K562 (cell line): ENCODE results near the gene DUSP19. TPM values are rescaled to one million over a fixed set of nuclear protein-coding genes. Genes with fewer than 3 reads are reported as not detected.

Experiments used
- ATAC-seq: fragments of 200-7000 bp; cut with Tn5 transposase; 3 replicates; pipeline ENCODE4 v1.9.1; 2020; ENCODE audit warnings: moderate library complexity
- BruUV-seq: library from RNA; stranded (reverse); fragments of 400-500 nt; replicated peaks from 2 replicates; lab custom pipeline; 2021; lab: Mats Ljungman, UMichigan
- CTCF ChIA-PET: fragments of 300-600 bp; formaldehyde crosslinking; extraction: SDS; loops from one replicate; lab custom pipeline; 2021; ENCODE audit warnings: low intra/inter-chr PET ratio; lab: Yijun Ruan, JAX
- POLR2A ChIA-PET: fragments of 300-600, 350-650 bp; sonication (Branson Sonifier 250); formaldehyde crosslinking; extraction: SDS; loops from one replicate; lab custom pipeline; 2021; ENCODE audit warnings: antibody characterized with exemption, inconsistent platforms; lab: Yijun Ruan, JAX
- DNase-seq, 4 experiments: peaks; one replicate each; pipeline versions ENCODE4 v3.0.0 to v3.0.0-alpha.2; 2011 to 2018; ENCODE audit warnings: low spot score in 3 of 4, mixed read lengths in 3 of 4; ENCODE audit errors: extremely low read depth in 1 of 4
- FAIRE-seq: peaks from 2 replicates; lab custom pipeline; 2011; peaks lifted over from hg19 to GRCh38; lab: Jason Lieb, UNC
- H2AFZ ChIP-seq: 2 replicates; pipeline ENCODE4 v1.6.0; 2011; ENCODE audit warnings: low read depth, low read length, control low read depth, inconsistent platforms
- H3K27ac ChIP-seq: fragments of 200-600 bp; 3 replicates; pipeline ENCODE4 v1.8.0; 2011; ENCODE audit warnings: low read depth, mild to moderate bottlenecking, control low read depth, inconsistent platforms, low read length, moderate library complexity, mixed read lengths; ENCODE audit errors: extremely low read depth
- H3K27me3 ChIP-seq, 2 experiments: fragments of 300-600 bp in 1 of 2; 2 replicates in 1 of 2; 3 replicates in 1 of 2; pipeline versions ENCODE4 v1.6.0 to v1.8.0; 2011; ENCODE audit warnings: inconsistent platforms in 2 of 2, low read length in 2 of 2, mild to moderate bottlenecking in 1 of 2, mixed read lengths in 1 of 2, moderate library complexity in 1 of 2; ENCODE audit not compliant: control insufficient read depth in 2 of 2, insufficient read depth in 2 of 2
- H3K36me3 ChIP-seq: fragments of 300-600 bp; 3 replicates; pipeline ENCODE4 v1.8.0; 2011; ENCODE audit warnings: mild to moderate bottlenecking, low read length, inconsistent platforms; ENCODE audit not compliant: control insufficient read depth, insufficient read depth
- H3K4me1 ChIP-seq, 2 experiments: fragments of 200-600 bp in 1 of 2; replicated peaks in 1 of 2; 2 replicates in 1 of 2; 3 replicates in 1 of 2; pipeline versions ENCODE4 v1.5.1 to v1.8.0; 2011; ENCODE audit warnings: inconsistent platforms in 2 of 2, low read length in 2 of 2, mild to moderate bottlenecking in 1 of 2, mixed read lengths in 1 of 2, moderate library complexity in 1 of 2; ENCODE audit not compliant: control insufficient read depth in 2 of 2, insufficient read depth in 2 of 2
- H3K4me2 ChIP-seq: 2 replicates; pipeline ENCODE4 v1.6.1; 2011; ENCODE audit warnings: low read length, control low read depth, inconsistent platforms, mixed read lengths; ENCODE audit not compliant: insufficient read depth
- H3K4me3 ChIP-seq: fragments of 200-600 bp; sonication (generic), shearing (Covaris generic); 2 replicates; pipeline ENCODE4 v1.5.1; 2016; ENCODE audit warnings: control low read depth, inconsistent platforms
- H3K79me2 ChIP-seq: fragments of 200-600 bp; 3 replicates; pipeline ENCODE4 v1.8.0; 2011; ENCODE audit warnings: low read length, inconsistent platforms; ENCODE audit not compliant: control insufficient read depth, insufficient read depth
- H3K9ac ChIP-seq, 2 experiments: 2 replicates each; pipeline versions ENCODE4 v1.6.0 to v1.6.1; 2011; ENCODE audit warnings: low read depth in 2 of 2, low read length in 2 of 2, control low read depth in 1 of 2, inconsistent platforms in 1 of 2, mild to moderate bottlenecking in 1 of 2, mixed read lengths in 1 of 2; ENCODE audit not compliant: insufficient read depth in 1 of 2
- H3K9me1 ChIP-seq: one replicate; pipeline ENCODE4 v1.6.0; 2011; ENCODE audit warnings: inconsistent platforms, mild to moderate bottlenecking, low read length, moderate library complexity; ENCODE audit not compliant: control insufficient read depth, insufficient read depth
- H3K9me3 ChIP-seq: replicated peaks from 2 replicates; pipeline ENCODE4 v1.5.1; 2011; ENCODE audit warnings: low read depth, low read length, inconsistent platforms; ENCODE audit not compliant: control insufficient read depth, insufficient read depth
- H4K20me1 ChIP-seq: replicated peaks from 2 replicates; pipeline ENCODE4 v1.6.1; 2011; ENCODE audit warnings: low read length, inconsistent platforms, mixed read lengths; ENCODE audit not compliant: control insufficient read depth, insufficient read depth
- BHLHE40 ChIP-seq: IDR thresholded peaks from 2 replicates; pipeline ENCODE4 v1.6.1; 2011; ENCODE audit warnings: low read length, improper control_type of control experiment
- C11orf30 ChIP-seq: fragments of 450-650 bp; IDR thresholded peaks from 2 replicates; pipeline ENCODE4 v1.6.1; 2016; ENCODE audit warnings: low read depth, mild to moderate bottlenecking
- FOXA3 ChIP-seq, 2 experiments: fragments of 450-650 bp in 1 of 2; sonication (generic) in 1 of 2; formaldehyde crosslinking; IDR thresholded peaks in 1 of 2; conservative IDR thresholded peaks in 1 of 2; 2 replicates each; pipeline versions ENCODE4 v1.4.0 to v1.8.0; 2020 to 2022; ENCODE audit warnings: mild to moderate bottlenecking in 2 of 2, missing genetic modification reagents in 1 of 2
- MAFG ChIP-seq: fragments of 450-650 bp; conservative IDR thresholded peaks from 2 replicates; pipeline ENCODE4 v1.6.1; 2016; ENCODE audit warnings: missing genetic modification characterization, missing compliant biosample characterization
- POLR2H ChIP-seq: IDR thresholded peaks from 2 replicates; pipeline ENCODE4 v1.6.1; 2016; ENCODE audit warnings: missing genetic modification characterization, low read depth, mild to moderate bottlenecking, control low read depth, missing compliant biosample characterization, moderate library complexity
- ZNF316 ChIP-seq: fragments of 450-650 bp; IDR thresholded peaks from 2 replicates; pipeline ENCODE4 v1.6.1; 2016
- WGBS: fragments of 100-300 bp; shearing (Covaris generic); methylation state at CpG from one replicate; pipeline ENCODE4 v1.1.6; 2016; ENCODE audit warnings: low coverage, mixed read lengths; ENCODE audit not compliant: insufficient coverage; ENCODE audit errors: missing lambda C conversion rate; 5-methylcytosine and 5-hydroxymethylcytosine counted together
- in situ Hi-C: fragments of 300-500 bp; cut with MboI; formaldehyde crosslinking; loops from 4 replicates; pipeline ENCODE4 v1.15.0; 2018; ENCODE audit warnings: inconsistent platforms, mixed read lengths
- intact Hi-C: fragments of 100-400 bp; cut with micrococcal nuclease; formaldehyde crosslinking; loops from 2 replicates; pipeline ENCODE4 v1.14.2; 2022
- polyA plus RNA-seq, 8 experiments: library from polyadenylated mRNA; depleted of rRNA in 4 of 8; stranded (reverse) in 5 of 8; unstranded in 3 of 8; fragments of >200 nt; fragmentation: Nextera tagmentation in 2 of 8; fragmentation: Illumina TruSeq in 1 of 8; extraction: Ambion mirVana in 2 of 8; extraction: Trizol in 1 of 8; gene quantifications; 2 replicates each; pipeline versions ENCODE4 v1.2.1 to v1.2.3, GENCODE V29; 2011 to 2014; ENCODE audit warnings: inconsistent platforms in 1 of 8, missing spikeins in 1 of 8
- total RNA-seq, 7 experiments: library from RNA; depleted of rRNA in 6 of 7; stranded (reverse); fragments of >200 nt in 6 of 7; fragmentation: Illumina TruSeq in 2 of 7; extraction: Trizol in 2 of 7; gene quantifications; 2 replicates each; pipeline versions ENCODE4 v1.2.1 to v1.2.3, GENCODE V29; 2011 to 2021; ENCODE audit warnings: low replicate concordance in 1 of 7

The DUSP19 gene
- total and polyA plus RNA-seq, 9 of the 15 experiments (the other 6 are each of a cell fraction or from before 2014, with no cell fraction given) = 1.6 to 6.3 (median 3.1) TPM

DNA sequence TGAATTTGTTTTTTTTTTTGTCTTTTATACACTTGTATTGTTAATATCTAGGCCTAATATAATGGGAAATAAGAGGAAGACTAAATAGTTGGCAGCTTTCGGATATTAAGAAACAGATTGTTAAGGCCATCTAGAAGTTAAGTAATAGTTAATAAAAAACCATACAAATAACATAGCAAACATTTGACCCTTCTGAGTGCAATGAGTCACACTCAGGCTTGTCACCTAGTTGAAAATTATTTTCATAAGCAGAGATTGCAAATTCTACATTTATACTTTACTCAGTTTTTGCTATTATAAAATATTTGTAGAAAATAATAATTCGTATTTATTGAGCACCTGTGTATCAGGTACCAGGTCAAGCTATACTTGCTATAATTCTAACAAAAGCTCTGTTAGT is 48.1 kb downstream of the DUSP19 start:
- Histone ChIP-seq H3K9me3 (no peaks in the 10 kb centered on the region), H3K36me3 (peaks cover 35% of the 10 kb centered on the region), H2AFZ (no peak overlapping the region), H3K9ac (peak overlapping the region in 1 of 2 experiments; percentile 88; a peak in 2 of 4 replicates), H3K9me1 (no peaks in the 10 kb centered on the region), H3K27me3 (no peaks in the 10 kb centered on the region), H4K20me1 (no peaks in the 10 kb centered on the region; the same call in 1 of the 2 replicates), H3K4me1 (peaks cover 6 to 9% of the 10 kb centered on the region in 2 experiments; a peak in 2 of 5 replicates), H3K4me3 (peak overlapping the region; percentile 54; the same call in 1 of the 2 replicates), H3K79me2 (peaks cover 75% of the 10 kb centered on the region), H3K27ac (peak overlapping the region; percentile 89; the same call in 1 of the 3 replicates), H3K4me2 (peak overlapping the region; percentile 91)
- WGBS = 46% methylated on average over 2 of the region's 2 CpGs
- ChIA-PET CTCF (no interaction called here), POLR2A (interaction anchor here (1.1 to 4.3 kb wide), 4 partner anchors 11 to 33 kb away, joined by 3 to 31 read pairs (median 6); no protein-coding TSS in a partner anchor)
- DNase-seq = no peak
- BruUV-seq = no TSS peak
- in situ Hi-C loops = no loop called here
- TF ChIP-seq BHLHE40 = no peak
- 0 out of 2 replicates have a peak, but pooled peaks have one; percentile 14 for TF ChIP-seq POLR2H (tag)
- intact Hi-C loops = no loop called here
- FAIRE-seq = no peak
- no peak for ATAC-seq

DNA sequence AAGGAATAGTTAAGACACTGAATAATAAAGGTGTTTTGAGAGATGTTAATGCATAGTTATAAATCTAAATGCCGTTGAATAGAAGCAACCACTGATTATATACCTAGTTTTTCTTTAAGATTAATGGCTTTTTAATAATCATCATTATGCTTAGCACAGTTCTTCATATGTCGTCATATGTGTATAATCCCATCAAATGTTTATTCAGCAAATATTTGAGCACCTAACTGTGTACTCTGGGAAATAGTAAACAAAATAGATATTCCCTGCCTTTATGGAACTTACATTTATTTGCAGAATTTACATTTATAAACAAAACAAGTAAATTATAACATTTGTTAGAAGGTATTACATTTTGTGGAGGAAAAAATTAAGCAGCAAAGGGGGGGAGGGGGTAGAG is 55.5 kb downstream of the DUSP19 start:
- in situ Hi-C loops (no loop called here), intact Hi-C loops (no loop called here)
- no peaks in the 10 kb centered on the region for H3K4me1 ChIP-seq
- H3K9me1 ChIP-seq = no peaks in the 10 kb centered on the region
- no peak overlapping the region for H3K27ac ChIP-seq
- peaks cover 60% of the 10 kb centered on the region for H3K79me2 ChIP-seq
- H3K36me3 ChIP-seq = peaks cover 78% of the 10 kb centered on the region
- FAIRE-seq = no peak
- WGBS = 95% methylated on average over 2 of the region's 2 CpGs
- no TSS peak for BruUV-seq
- ChIA-PET CTCF (no interaction called here), POLR2A (no interaction called here)
- ATAC-seq = no peak
- H4K20me1 ChIP-seq = no peaks in the 10 kb centered on the region; the same call in 1 of the 2 replicates
- DNase-seq = no peak
- no peak overlapping the region for H3K4me3 ChIP-seq
- H3K27me3 ChIP-seq = no peaks in the 10 kb centered on the region
- TF ChIP-seq ZNF316 (peak; percentile 74), C11orf30 (peak; percentile 58; the same call in 1 of the 2 replicates), FOXA3 (CRISPR knock-in tag; conservative IDR thresholded peaks at IDR 0.05 in 1 of 2, IDR thresholded peaks at IDR 0.05 in 1 of 2) (no peak), MAFG (tag) (peak; percentile 24; the same call in 1 of the 2 replicates)
- no peak overlapping the region for H2AFZ ChIP-seq
- no peaks in the 10 kb centered on the region for H3K9me3 ChIP-seq
- no peak overlapping the region for H3K4me2 ChIP-seq
- no peak overlapping the region for H3K9ac ChIP-seq
